GM12878 (cell line): ENCODE results near the gene ZNF592.

ENCODE experiments used
- CHD2 ChIP-seq: IDR thresholded peaks from 2 replicates; pipeline ENCODE4 v1.6.1; 2011; ENCODE audit warnings: low read depth, low read length, improper control_type of control experiment, borderline replicate concordance
- CTCF ChIP-seq, 3 experiments: IDR thresholded peaks in 2 of 3; conservative IDR thresholded peaks in 1 of 3; 2 replicates each; pipeline ENCODE4 v1.5.1; 2011; ENCODE audit warnings: low read depth in 3 of 3, low read length in 3 of 3, mild to moderate bottlenecking in 3 of 3, control low read depth in 2 of 3, moderate library complexity in 2 of 3, inconsistent platforms in 1 of 3, mixed read lengths in 1 of 3; ENCODE audit not compliant: control insufficient read depth in 2 of 3, insufficient read depth in 1 of 3; ENCODE audit errors: extremely low read depth in 1 of 3
- GABPA ChIP-seq: IDR thresholded peaks from 2 replicates; pipeline ENCODE4 v1.6.1; 2014; ENCODE audit warnings: antibody characterized with exemption, low read depth, mild to moderate bottlenecking, inconsistent platforms
- MEF2A ChIP-seq: IDR thresholded peaks from 2 replicates; pipeline ENCODE4 v1.6.1; 2011; ENCODE audit warnings: low read depth, mild to moderate bottlenecking, low read length, moderate library complexity; ENCODE audit not compliant: insufficient read depth
- NRF1 ChIP-seq: conservative IDR thresholded peaks from 2 replicates; pipeline ENCODE4 v1.6.1; 2011; ENCODE audit warnings: mild to moderate bottlenecking, low read depth, low read length, improper control_type of control experiment

GRCh38 chr15:84759018-84759417 lies 10.6 kb downstream of the ZNF592 start:
- TF ChIP-seq MEF2A (no peak), GABPA (no peak), CTCF (IDR thresholded peaks at IDR 0.05 in 2 of 3, conservative IDR thresholded peaks at IDR 0.05 in 1 of 3; ENCODE audit: control insufficient read depth in 2 of 3, extremely low read depth in 1 of 3, insufficient read depth in 1 of 3, low read depth in 3 of 3, low read length in 3 of 3) (no peak), NRF1 (no peak), CHD2 (no peak)
